ENCODE data around the gene P2RX6.

P2RX6 gene

DNA sequence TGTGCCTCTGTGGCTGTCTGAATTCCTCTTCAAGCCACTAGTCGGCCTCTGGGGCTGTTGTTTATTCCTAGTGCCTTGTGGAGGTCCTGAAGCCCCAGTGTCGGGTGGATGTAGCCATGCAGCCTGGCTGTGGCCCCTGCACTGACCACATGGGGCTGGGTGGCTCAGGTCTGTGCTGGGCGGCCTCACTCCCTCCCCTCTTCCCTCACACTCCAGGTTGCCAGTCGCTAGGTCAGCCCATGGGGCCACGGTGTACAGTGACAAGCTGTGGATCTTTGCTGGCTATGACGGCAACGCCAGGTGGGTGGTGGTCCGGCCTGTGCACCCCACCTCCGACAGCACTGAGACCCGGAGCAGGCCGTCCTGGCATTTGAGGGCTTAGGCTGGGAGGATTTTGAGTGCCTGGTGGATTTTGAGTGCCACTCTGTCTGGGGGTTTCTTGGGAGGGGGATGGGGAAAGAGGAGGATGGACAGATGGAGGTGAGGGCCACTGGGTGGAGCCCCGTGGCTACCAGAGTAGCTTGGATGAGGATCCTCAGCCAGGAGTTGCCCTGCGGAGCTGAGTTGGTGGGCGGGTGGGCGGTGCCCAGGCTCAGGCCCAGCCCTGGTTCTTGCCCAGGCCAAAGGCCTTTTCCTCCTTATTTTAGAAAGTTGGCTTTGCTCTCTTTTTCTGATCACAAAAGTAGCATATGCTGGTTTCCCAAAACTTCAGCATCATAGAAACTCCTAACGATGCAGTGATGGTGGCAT is 26.2 kb upstream of the P2RX6 start:
- TF ChIP-seq, protein P1, sequence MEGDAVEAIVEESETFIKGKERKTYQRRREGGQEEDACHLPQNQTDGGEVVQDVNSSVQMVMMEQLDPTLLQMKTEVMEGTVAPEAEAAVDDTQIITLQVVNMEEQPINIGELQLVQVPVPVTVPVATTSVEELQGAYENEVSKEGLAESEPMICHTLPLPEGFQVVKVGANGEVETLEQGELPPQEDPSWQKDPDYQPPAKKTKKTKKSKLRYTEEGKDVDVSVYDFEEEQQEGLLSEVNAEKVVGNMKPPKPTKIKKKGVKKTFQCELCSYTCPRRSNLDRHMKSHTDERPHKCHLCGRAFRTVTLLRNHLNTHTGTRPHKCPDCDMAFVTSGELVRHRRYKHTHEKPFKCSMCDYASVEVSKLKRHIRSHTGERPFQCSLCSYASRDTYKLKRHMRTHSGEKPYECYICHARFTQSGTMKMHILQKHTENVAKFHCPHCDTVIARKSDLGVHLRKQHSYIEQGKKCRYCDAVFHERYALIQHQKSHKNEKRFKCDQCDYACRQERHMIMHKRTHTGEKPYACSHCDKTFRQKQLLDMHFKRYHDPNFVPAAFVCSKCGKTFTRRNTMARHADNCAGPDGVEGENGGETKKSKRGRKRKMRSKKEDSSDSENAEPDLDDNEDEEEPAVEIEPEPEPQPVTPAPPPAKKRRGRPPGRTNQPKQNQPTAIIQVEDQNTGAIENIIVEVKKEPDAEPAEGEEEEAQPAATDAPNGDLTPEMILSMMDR (IDR thresholded peaks at IDR 0.05; ENCODE audit: low read depth, low read length, missing control alignments), result no peak
- peaks cover 72% of the 10 kb centered on the region for H3K36me3 ChIP-seq (replicated peaks)
- H3K27me3 ChIP-seq (replicated peaks), result no peaks in the 10 kb centered on the region
- no peak overlapping the region for H3K27ac ChIP-seq
- no peak for DNase-seq
- in situ Hi-C loops (cut with HindIII; ENCODE audit: low pct_ligation_motif_present, low sequenced_read_pairs), result no loop called here
- no peak overlapping the region for H3K4me3 ChIP-seq (ENCODE audit: low read depth, low read length)

DNA sequence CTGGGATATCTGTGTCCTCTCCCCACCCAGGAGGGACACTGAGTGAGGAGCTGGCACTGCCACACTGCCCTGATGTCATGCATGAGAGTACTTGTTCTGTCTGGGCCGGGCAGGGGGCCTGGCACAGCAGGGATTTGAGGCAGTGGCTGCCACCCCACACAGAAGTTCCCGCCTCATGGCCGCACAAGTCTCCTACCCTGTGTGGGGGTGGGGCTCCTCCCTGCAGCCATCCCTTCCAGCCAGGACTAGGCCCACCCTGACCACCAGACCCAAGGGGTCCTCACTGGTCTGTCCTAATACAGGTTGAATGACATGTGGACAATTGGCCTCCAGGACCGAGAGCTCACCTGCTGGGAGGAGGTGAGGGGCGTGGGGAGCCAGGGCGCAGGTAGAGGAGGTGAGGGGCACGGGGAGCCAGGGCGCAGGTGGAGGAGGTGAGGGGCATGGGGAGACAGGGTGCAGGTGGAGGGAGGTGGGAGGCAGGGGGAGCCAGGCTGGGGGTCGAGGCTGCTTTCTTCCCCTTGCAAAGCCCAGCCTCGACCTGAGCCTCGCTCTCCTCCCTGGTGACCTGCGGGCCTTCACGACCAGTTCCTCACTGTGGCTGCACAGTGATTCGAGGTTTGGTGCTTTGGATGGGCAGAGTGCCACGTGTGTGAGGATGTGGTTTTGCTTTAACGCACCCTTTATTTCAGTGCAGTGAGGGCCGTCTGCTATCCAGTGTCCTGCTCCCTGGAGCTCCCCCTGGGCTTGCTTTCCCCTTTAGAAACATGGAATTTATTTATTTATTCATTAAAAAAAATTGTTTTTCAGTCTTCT is 25.4 kb upstream of the P2RX6 start:
- no peak for DNase-seq
- Histone ChIP-seq H3K4me3 (ENCODE audit: low read depth, low read length) (no peak overlapping the region), H3K27me3 (replicated peaks) (no peaks in the 10 kb centered on the region), H3K36me3 (replicated peaks) (peaks cover 74% of the 10 kb centered on the region), H3K27ac (no peak overlapping the region)
- in situ Hi-C loops (cut with HindIII; ENCODE audit: low pct_ligation_motif_present, low sequenced_read_pairs), result no loop called here
- TF ChIP-seq, protein P1 (IDR thresholded peaks at IDR 0.05; ENCODE audit: low read depth, low read length, missing control alignments), result no peak

DNA sequence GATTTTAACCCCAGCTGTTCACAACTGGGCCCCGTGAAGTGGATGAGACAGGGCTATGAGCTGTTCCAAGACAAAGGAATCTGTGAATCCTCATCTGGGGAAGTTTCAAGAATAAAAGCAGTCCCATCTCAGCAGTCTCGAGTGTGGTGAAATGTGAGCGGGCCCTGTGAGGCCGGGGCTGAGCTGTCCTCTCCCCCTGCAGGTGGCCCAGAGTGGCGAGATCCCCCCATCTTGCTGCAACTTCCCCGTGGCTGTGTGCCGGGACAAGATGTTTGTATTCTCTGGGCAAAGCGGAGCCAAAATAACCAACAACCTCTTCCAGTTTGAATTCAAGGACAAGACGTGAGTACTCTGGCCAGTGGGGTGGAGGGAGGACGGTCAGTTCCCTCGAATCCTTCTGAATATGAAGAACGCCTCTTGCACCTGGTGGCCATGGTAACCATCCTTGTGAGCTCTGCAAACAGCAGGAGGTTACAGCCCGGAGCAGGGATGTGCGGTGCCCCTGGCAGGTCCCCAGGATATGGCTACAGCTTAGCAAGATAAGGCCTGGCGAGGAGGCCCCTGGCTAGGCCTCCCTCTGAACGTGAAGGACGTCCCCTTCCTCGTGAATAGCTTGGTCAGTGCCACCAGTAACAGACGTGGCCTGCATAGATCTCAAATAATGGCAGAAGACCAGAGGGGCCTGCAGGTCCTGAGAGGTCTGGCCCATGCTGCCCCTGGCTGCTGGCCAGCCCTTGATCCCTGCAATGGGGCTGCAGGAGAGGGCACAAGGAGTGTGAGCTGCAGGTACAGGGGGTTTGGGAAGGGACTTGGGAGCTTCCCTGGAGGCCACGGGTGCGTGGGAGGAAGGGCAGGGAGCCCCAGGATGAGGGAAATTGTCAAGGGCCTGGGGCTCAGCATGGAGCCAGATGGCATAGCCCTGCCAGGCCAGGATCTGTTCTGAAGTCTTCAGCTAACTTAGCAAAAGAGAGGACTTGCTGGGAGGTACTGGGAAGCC is 24.5 kb upstream of the P2RX6 start:
- DNase-seq, result no peak
- TF ChIP-seq, protein P1 (IDR thresholded peaks at IDR 0.05; ENCODE audit: low read depth, low read length, missing control alignments), result no peak
- Histone ChIP-seq H3K27ac (no peak overlapping the region), H3K4me3 (ENCODE audit: low read depth, low read length) (no peak overlapping the region), H3K36me3 (replicated peaks) (peaks cover 79% of the 10 kb centered on the region), H3K27me3 (replicated peaks) (no peaks in the 10 kb centered on the region)
- in situ Hi-C loops (cut with HindIII; ENCODE audit: low pct_ligation_motif_present, low sequenced_read_pairs), result no loop called here

DNA sequence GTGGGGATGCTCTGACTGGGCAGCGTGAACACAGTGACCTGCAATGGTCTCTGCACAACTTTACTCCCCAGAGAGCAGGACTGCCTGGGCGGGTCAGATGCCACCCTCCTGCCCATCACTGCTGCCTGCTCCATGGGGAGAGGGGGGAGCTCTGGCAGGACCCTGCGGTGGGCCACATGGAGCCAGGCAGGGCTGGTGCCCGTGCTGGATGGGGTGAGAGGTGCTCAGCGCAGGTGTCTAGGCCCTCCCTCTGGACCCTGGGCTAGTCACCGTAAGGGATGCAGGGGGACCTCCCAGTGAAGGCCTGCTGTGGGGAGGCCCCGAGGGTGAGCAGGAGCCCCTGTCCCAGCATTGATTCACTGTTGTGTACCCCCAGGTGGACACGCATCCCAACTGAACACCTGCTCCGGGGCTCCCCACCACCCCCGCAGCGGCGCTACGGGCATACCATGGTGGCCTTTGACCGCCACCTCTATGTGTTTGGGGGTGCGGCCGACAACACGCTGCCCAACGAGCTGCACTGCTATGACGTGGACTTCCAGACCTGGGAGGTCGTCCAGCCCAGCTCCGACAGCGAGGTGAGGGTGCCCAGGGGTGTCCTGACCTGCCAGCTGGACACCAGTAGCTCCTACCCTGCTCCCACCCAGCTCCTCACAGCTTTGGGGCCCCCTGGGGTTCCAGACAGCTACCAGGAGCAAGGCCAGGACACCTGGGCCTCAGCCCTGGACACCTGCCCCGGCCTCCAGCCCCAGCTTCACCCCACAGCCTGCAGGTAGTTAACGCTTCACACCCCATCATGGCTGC is 23.5 kb upstream of the P2RX6 start:
- peaks cover 78% of the 10 kb centered on the region for H3K36me3 ChIP-seq (replicated peaks)
- no peak overlapping the region for H3K27ac ChIP-seq
- DNase-seq, result no peak
- TF ChIP-seq, protein P1 (IDR thresholded peaks at IDR 0.05; ENCODE audit: low read depth, low read length, missing control alignments), result no peak
- in situ Hi-C loops (cut with HindIII; ENCODE audit: low pct_ligation_motif_present, low sequenced_read_pairs), result no loop called here
- H3K27me3 ChIP-seq (replicated peaks), result no peaks in the 10 kb centered on the region
- no peak overlapping the region for H3K4me3 ChIP-seq (ENCODE audit: low read depth, low read length)

DNA sequence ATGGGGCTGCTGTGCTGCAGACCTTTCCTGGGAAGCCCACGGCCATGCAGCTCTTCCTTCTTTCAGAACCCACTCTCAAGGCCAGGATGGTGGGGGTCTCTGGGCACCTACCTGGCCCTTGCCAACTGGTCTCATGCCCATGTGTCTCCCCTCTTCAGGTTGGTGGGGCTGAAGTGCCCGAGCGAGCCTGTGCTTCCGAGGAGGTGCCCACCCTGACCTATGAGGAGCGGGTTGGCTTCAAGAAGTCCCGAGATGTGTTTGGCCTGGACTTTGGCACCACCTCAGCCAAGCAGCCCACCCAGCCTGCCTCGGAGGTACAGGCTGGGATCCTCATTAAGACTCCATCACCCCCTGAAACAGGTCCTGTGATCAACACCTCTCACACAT is 22.9 kb upstream of the P2RX6 start:
- Histone ChIP-seq H3K27ac (no peak overlapping the region), H3K4me3 (ENCODE audit: low read depth, low read length) (no peak overlapping the region), H3K36me3 (replicated peaks) (peaks cover 82% of the 10 kb centered on the region), H3K27me3 (replicated peaks) (no peaks in the 10 kb centered on the region)
- no peak for DNase-seq
- TF ChIP-seq, protein P1 (IDR thresholded peaks at IDR 0.05; ENCODE audit: low read depth, low read length, missing control alignments), result no peak
- in situ Hi-C loops (cut with HindIII; ENCODE audit: low pct_ligation_motif_present, low sequenced_read_pairs), result no loop called here
